ENCODE measurements around the gene ATP6AP2. TPM values are rescaled to one million over a fixed set of nuclear protein-coding genes. Genes with fewer than 3 reads are reported as not detected.
A peak's percentile ranks its signal among the peaks of the same experiment; 100 is the strongest.

The ATP6AP2 gene
- total RNA-seq, 1 experiment from 2014 or later: 78.7 TPM

GRCh38 chrX:40646489-40647306 lies 65.9 kb downstream of the ATP6AP2 start:
- ChIA-PET POLR2A (no interaction called here), CTCF (no interaction called here)
- peak overlapping the region; percentile 89 for H3K4me3 Mint-ChIP-seq
- no peaks in the 10 kb centered on the region; the same call in 1 of the 2 replicates for H3K27me3 Mint-ChIP-seq (ENCODE audit: low read depth)
- peak; percentile 33 for ATAC-seq
- TF ChIP-seq ZMAT4 (CRISPR knock-in tag; IDR thresholded peaks at IDR 0.05) (no peak), ERG (CRISPR knock-in tag; IDR thresholded peaks at IDR 0.05) (no peak), ZNF512 (CRISPR knock-in tag; IDR thresholded peaks at IDR 0.05; ENCODE audit: borderline replicate concordance) (no peak), GRHL2 (CRISPR knock-in tag; IDR thresholded peaks at IDR 0.05; ENCODE audit: insufficient replicate concordance, severe bottlenecking) (no peak), FOXK1 (CRISPR knock-in tag; IDR thresholded peaks at IDR 0.05) (no peak), ELF4 (CRISPR knock-in tag; IDR thresholded peaks at IDR 0.05; ENCODE audit: low read depth) (no peak), PRRX2 (CRISPR knock-in tag; IDR thresholded peaks at IDR 0.05) (no peak), GTF2I (CRISPR knock-in tag; conservative IDR thresholded peaks at IDR 0.05) (no peak), SMAD3 (CRISPR knock-in tag; IDR thresholded peaks at IDR 0.05; ENCODE audit: borderline replicate concordance) (no peak), CREB1 (CRISPR knock-in tag; IDR thresholded peaks at IDR 0.05) (no peak), TEAD1 (CRISPR knock-in tag; IDR thresholded peaks at IDR 0.05) (no peak), ZNF425 (CRISPR knock-in tag; conservative IDR thresholded peaks at IDR 0.05) (no peak), ESRRA (CRISPR knock-in tag; IDR thresholded peaks at IDR 0.05; ENCODE audit: borderline replicate concordance) (no peak), IRF2 (CRISPR knock-in tag; IDR thresholded peaks at IDR 0.05; ENCODE audit: borderline replicate concordance, low read depth) (no peak), ZSCAN18 (CRISPR knock-in tag; IDR thresholded peaks at IDR 0.05) (no peak), FOXP4 (CRISPR knock-in tag; IDR thresholded peaks at IDR 0.05) (no peak), PRDM15 (CRISPR knock-in tag; IDR thresholded peaks at IDR 0.05) (no peak), ZNF396 (CRISPR knock-in tag; IDR thresholded peaks at IDR 0.05; ENCODE audit: borderline replicate concordance) (no peak), SOX15 (CRISPR knock-in tag; IDR thresholded peaks at IDR 0.05) (no peak), NR3C1 (CRISPR knock-in tag; conservative IDR thresholded peaks at IDR 0.05; ENCODE audit: low read depth) (no peak)
- H3K9me3 Mint-ChIP-seq: no peaks in the 10 kb centered on the region
- H3K36me3 Mint-ChIP-seq: peaks cover 12% of the 10 kb centered on the region
- DNase-seq (ENCODE audit: low spot score): peak; percentile 16
- H3K27ac Mint-ChIP-seq: peak overlapping the region; percentile 28
- peaks cover 19% of the 10 kb centered on the region for H3K4me1 Mint-ChIP-seq
